ENCODE data around the gene ANTKMT. TPM values are rescaled to one million over a fixed set of nuclear protein-coding genes. Genes with fewer than 3 reads are reported as not detected.
A peak's percentile ranks its signal among the peaks of the same experiment; 100 is the strongest.

The ANTKMT gene
- total RNA-seq, 3 donors from 2014 or later, result 29.9 to 35.7 (median 30.4) TPM

DNA sequence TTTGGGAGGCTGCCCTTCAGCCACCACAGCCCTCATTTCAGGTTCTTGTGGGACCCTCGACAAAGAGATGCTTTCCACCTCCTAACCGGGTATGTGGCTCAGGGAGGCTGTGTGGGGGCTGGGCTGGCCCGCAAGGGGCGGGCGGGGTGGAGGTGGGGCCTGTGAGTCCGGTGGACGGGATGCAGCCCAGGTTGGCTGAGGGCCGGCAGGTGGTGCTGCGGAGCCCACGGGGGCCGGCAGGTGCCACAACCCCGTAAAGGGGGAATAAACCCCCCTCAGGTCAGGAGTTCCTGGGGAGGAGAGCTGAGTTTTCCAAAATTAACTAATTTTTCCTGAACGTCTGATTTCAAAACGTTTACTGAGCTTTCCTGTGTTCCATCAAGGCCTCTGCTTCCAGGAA is 24.8 kb downstream of the ANTKMT start:
- peaks cover 0 to 3% of the 10 kb centered on the region in 2 donors for H3K4me1 ChIP-seq
- DNase-seq (ENCODE audit: low spot score in 2 of 2), result no peak
- intact Hi-C loops (cut with DNase I; ENCODE audit: low total_unique reads), result no loop called here
- no peaks in the 10 kb centered on the region for H3K9me3 ChIP-seq
- H3K36me3 ChIP-seq, result no peaks in the 10 kb centered on the region
- TF ChIP-seq CTCF (IDR thresholded peaks at IDR 0.05) (peak in 1 of 3 donors; percentile 19), POLR2A (IDR thresholded peaks at IDR 0.05) (no peak), POLR2AphosphoS5 (IDR thresholded peaks at IDR 0.05) (no peak)
- H3K27me3 ChIP-seq, result no peaks in the 10 kb centered on the region
- no peak overlapping the region for H3K27ac ChIP-seq
- H3K4me3 ChIP-seq, result no peak overlapping the region

DNA sequence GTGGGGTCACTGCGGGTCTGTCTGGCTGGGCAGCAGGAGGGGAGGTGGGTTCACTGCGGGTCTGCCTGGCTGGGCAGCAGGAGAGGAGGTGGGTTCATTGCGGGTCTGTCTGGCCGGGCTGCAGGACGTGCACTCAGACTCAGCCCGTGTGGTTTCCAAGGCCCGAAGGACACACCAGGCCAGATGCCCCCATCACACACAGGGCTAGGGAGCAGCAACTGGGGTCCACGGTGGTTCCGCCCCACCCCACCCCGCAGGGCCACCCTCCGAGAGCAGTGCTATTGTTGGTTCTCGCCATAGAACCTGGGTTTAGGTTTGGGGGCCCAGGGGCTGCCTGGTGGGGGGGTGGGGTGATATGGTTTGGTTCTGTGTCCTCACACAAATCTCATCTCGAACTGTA is 25.7 kb downstream of the ANTKMT start:
- TF ChIP-seq CTCF (IDR thresholded peaks at IDR 0.05) (no peak), POLR2AphosphoS5 (IDR thresholded peaks at IDR 0.05) (no peak), POLR2A (IDR thresholded peaks at IDR 0.05) (no peak)
- H3K9me3 ChIP-seq, result no peaks in the 10 kb centered on the region
- no peak overlapping the region for H3K27ac ChIP-seq
- intact Hi-C loops (cut with DNase I; ENCODE audit: low total_unique reads), result no loop called here
- no peak overlapping the region for H3K4me3 ChIP-seq
- H3K4me1 ChIP-seq, result peaks cover 0 to 3% of the 10 kb centered on the region in 2 donors
- H3K27me3 ChIP-seq, result no peaks in the 10 kb centered on the region
- H3K36me3 ChIP-seq, result no peaks in the 10 kb centered on the region
- DNase-seq (ENCODE audit: low spot score in 2 of 2), result no peak

GRCh38 chr16:747978-748746 is 27.2 kb downstream of the ANTKMT start:
- H3K27ac ChIP-seq, result peak overlapping the region in 1 of 2 donors; percentile 48
- intact Hi-C loops (cut with DNase I; ENCODE audit: low total_unique reads), result no loop called here
- peaks cover 0 to 3% of the 10 kb centered on the region in 2 donors for H3K4me1 ChIP-seq
- H3K9me3 ChIP-seq, result no peaks in the 10 kb centered on the region
- H3K27me3 ChIP-seq, result no peaks in the 10 kb centered on the region
- TF ChIP-seq POLR2AphosphoS5 (IDR thresholded peaks at IDR 0.05) (no peak), CTCF (IDR thresholded peaks at IDR 0.05) (no peak)
- no peak for DNase-seq (ENCODE audit: low spot score in 2 of 2)
- no peaks in the 10 kb centered on the region for H3K36me3 ChIP-seq
- no peak overlapping the region for H3K4me3 ChIP-seq

GRCh38 chr16:749010-749409 is 28.1 kb downstream of the ANTKMT start:
- Histone ChIP-seq H3K27ac (peak overlapping the region in 1 of 2 donors; percentile 11), H3K36me3 (no peaks in the 10 kb centered on the region), H3K4me1 (peaks cover 0 to 3% of the 10 kb centered on the region in 2 donors), H3K4me3 (no peak overlapping the region), H3K27me3 (no peaks in the 10 kb centered on the region), H3K9me3 (no peaks in the 10 kb centered on the region)
- intact Hi-C loops (cut with DNase I; ENCODE audit: low total_unique reads), result no loop called here
- DNase-seq (ENCODE audit: low spot score in 2 of 2), result peak in 1 of 2 donors; percentile 54
- TF ChIP-seq CTCF (IDR thresholded peaks at IDR 0.05), result no peak
- TF ChIP-seq POLR2A (IDR thresholded peaks at IDR 0.05), result no peak
- TF ChIP-seq POLR2AphosphoS5 (IDR thresholded peaks at IDR 0.05), result peak in 1 of 3 donors; percentile 38

- Histone ChIP-seq H3K27ac (peak overlapping the region; percentile 65 to 79), H3K9me3 (no peaks in the 10 kb centered on the region), H3K4me1 (peaks cover 0 to 3% of the 10 kb centered on the region in 2 donors), H3K4me3 (no peak overlapping the region), H3K36me3 (no peaks in the 10 kb centered on the region), H3K27me3 (no peaks in the 10 kb centered on the region)
- TF ChIP-seq POLR2A (IDR thresholded peaks at IDR 0.05) (no peak), CTCF (IDR thresholded peaks at IDR 0.05) (no peak), POLR2AphosphoS5 (IDR thresholded peaks at IDR 0.05) (no peak)
- DNase-seq (ENCODE audit: low spot score in 2 of 2), result no peak
- intact Hi-C loops (cut with DNase I; ENCODE audit: low total_unique reads), result no loop called here
Observed at GRCh38 chr16:750485-750884, 29.5 kb downstream of the ANTKMT start.

Data from breast epithelium (tissue), 4 donors.